Measurements from ENCODE around the gene SLC25A15.
"Not testable (repeated sequence)": the region's sequence is repeated elsewhere in the genome, so short reads cannot be mapped to it uniquely, and the experiment has no call there.

SLC25A15 gene

DNA sequence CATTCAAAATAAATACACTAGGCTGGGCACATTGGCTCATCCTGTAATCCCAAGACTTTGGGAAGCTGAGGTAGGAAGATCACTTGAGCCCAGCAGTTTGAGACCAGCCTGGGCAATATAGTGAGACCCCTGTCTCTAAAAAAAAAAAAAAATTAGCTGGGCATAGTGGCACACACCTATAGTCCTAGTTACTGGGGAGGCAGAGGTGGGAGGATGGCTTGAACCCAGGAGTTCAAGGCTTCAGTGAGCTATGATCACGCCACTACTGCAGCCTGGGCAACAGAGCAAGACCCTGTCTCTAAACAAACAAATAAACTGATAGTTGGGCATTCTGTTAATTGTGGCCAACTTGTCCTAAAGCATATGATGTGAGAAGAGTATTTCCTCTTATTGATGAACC lies 6.4 kb upstream of the SLC25A15 start:
- DNase-seq = not testable (repeated sequence)

DNA sequence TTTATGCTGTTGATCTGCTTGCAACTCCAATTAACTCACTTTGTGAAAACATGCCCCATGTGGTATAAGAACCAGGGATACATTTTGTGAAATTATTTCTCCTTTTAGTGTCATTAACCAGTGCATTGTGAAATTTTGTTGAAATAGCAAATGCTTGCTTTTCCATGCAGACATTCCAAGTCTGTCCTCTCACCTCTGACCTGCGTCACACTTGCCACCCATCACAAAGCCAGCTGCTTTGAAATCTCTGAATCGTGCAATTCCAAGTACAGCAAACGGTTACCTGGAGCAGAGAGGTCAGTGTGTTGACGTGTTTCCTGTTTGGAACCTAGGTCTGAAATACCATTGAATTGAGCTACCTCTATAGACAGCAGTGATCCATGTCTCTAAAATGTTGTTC lies 4.9 kb upstream of the SLC25A15 start:
- DNase-seq = no peak

- DNase-seq = no peak
Measured at GRCh38 chr13:40786568-40786996, 2.8 kb upstream of the SLC25A15 start.

- no peak for DNase-seq
Measured at GRCh38 chr13:40787062-40787461, 2.3 kb upstream of the SLC25A15 start.

GRCh38 chr13:40788540-40789274 lies 704 bp upstream of the SLC25A15 start:
- not testable (repeated sequence) for DNase-seq

DNA sequence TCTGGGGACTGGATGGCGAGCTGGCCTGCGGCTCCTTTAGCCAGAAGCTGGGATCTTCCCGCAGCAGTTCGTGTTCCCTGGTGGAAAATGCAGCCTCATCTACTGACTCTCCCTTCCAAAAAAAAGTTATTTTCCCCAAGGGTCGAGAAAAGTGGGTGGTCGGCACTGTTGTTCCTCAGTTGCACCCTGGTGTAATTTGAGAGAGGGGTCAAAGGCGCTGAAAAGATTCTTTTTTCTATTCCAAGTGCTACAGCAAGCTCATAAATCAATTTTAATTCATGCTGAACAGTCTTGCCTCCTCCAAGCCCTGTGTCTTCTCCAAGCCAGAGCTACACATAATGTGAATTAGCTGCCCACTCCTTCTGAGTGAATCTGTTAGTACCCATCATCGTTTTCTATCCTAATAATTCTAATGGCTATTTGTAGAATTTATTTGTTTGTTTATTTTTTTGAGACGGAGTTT lies 774 bp downstream of the SLC25A15 start:
- no peak for DNase-seq

GRCh38 chr13:40792284-40793051 lies 3.1 kb downstream of the SLC25A15 start:
- no peak for DNase-seq

DNA sequence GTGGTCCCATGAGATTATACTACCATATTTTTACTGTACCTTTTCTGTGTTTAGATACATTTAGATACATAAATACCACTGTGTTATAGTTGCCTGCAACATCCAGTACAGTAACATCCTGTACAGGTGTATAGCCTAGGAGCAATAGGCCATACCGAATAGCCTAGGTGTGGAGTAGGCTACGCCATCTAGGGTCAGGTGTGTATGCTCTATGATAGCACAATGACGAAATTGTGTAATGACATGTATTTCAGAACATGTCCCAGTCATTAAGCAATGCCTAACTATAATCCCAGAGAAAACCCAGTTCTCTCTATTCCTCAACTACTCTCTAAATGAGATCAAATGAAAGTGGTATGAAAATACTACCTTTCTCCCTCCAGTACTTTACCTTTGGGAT lies 3.9 kb downstream of the SLC25A15 start:
- no peak for DNase-seq

DNA sequence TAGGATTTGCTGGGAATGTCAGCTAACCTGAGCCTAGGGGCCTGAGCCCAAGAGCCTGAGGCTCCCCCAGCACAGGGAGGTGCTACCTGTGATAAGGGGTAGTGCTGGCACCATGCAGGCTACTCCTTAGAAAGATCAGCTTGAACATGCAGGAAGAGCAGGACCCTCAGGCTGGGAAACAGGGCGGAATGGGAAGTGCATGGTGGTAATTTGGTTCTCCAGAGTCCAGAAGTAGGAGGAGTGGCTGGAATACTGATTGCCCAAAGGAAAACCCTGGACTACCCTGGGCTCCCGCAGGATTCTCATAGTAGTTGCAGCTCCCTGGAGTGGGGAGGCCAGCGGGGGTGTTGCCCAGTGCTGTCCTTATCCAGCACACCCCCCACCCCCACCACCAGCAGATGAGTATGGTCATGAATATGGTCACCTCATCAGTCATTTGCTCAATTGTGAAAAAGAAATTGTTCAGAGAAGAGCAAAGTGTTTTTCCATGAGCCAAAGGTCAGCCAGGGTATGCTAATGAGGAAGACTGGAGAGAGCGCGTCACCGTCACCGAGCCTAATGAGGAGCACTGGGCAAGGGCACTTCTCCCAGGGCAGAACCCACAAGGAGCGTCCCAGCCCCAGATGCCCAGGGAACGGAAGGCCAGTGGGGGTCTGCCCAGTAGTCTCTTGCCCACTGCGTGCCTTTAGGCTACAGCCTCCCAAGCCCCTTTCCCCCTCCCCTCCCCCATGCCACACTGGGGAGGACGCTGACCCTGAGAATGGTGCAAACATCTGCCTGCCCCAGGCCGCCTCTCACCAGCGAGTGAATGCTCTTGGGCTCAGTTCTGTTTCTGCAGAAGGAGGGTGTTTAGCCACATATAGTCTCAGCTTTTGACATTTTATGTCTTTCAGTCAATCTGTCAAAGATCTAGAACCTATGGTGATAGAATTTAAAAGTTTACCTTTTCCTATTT lies 5.3 kb downstream of the SLC25A15 start:
- DNase-seq = no peak

DNA sequence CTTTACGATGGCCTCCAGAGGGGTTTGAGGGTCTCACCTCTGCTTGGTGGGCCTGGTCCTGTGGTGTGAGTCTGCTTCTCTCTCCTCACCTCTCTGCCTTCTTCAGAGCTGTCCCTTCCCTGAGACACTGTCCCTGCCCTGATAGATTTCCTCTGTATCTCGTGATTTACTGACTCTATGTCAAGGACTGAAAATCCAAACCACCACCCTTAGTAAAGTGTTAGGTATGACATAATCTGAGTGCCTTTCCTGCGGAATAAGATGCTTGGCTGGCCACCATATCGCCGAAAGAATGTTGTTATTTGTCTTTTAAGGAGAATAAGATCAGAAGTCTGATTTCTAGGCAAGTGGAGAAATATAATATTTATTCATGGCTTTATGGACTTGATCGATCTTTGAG lies 7.2 kb downstream of the SLC25A15 start:
- DNase-seq = no peak

DNA sequence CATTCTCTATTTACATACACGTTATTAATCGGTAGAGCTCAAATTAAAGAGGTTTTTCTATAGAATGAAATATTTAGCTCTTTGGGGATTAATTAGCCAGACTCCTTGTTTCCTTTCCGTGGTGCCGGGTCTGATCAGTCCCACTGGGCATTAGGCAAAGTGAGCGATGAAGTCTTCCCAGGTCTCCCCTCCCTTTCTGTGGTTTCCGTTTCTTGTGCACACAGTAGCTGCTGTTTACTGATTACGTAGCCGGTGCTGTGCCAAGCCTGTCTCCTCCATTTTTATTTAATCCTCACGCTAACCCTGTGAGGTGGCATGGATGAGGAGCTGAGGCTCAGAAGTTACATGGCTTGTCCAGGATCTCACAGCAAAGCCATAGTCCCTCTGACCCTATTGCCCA lies 9.0 kb downstream of the SLC25A15 start:
- DNase-seq = no peak

GRCh38 chr13:40799508-40799907 lies 10.1 kb downstream of the SLC25A15 start:
- DNase-seq = no peak

DNA sequence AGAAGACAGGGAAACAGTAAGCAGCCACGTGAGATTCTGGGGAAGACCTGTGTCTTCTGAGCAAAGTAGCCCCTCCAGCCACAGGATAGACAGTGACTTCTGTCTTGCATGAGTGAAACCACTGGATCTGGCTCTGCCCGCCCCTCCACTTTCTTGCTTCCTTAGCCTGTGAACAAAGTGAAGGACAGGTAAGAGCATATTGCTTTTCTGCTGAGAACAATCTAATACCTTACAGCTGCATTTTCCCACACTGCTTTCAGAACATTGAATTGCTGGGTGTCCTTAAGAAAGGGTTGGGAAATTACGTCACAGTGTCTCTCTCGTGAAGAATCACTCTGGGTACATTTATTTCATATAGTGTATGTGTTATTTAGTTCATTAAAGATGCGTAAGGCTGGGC lies 11.1 kb downstream of the SLC25A15 start:
- no peak for DNase-seq

GRCh38 chr13:40801255-40802217 lies 12.1 kb downstream of the SLC25A15 start:
- no peak for DNase-seq

- DNase-seq = no peak
Measured at GRCh38 chr13:40803316-40803715, 13.9 kb downstream of the SLC25A15 start.

GRCh38 chr13:40806241-40806640 lies 16.8 kb downstream of the SLC25A15 start:
- DNase-seq = no peak

DNA sequence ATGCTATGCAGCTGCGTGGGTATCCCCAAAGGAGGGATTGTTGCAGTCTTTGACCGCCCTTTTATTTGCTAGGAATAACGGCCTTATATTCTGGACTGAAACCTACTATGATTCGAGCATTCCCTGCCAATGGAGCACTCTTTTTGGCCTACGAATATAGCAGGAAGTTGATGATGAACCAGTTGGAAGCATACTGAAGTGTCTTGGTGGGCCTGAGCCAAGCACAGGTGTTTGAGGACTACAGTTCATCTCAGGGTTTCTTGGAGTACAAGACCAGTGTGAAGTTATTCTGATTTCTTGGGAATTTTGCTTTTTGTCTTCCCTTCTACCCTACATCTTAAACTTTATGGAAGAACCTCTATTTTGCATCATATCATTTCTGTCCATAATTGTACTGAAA lies 20.1 kb downstream of the SLC25A15 start:
- no peak for DNase-seq

- no peak for DNase-seq
Measured at GRCh38 chr13:40812102-40812501, 22.7 kb downstream of the SLC25A15 start.

- no peak for DNase-seq
Measured at GRCh38 chr13:40812724-40813445, 23.5 kb downstream of the SLC25A15 start.

DNA sequence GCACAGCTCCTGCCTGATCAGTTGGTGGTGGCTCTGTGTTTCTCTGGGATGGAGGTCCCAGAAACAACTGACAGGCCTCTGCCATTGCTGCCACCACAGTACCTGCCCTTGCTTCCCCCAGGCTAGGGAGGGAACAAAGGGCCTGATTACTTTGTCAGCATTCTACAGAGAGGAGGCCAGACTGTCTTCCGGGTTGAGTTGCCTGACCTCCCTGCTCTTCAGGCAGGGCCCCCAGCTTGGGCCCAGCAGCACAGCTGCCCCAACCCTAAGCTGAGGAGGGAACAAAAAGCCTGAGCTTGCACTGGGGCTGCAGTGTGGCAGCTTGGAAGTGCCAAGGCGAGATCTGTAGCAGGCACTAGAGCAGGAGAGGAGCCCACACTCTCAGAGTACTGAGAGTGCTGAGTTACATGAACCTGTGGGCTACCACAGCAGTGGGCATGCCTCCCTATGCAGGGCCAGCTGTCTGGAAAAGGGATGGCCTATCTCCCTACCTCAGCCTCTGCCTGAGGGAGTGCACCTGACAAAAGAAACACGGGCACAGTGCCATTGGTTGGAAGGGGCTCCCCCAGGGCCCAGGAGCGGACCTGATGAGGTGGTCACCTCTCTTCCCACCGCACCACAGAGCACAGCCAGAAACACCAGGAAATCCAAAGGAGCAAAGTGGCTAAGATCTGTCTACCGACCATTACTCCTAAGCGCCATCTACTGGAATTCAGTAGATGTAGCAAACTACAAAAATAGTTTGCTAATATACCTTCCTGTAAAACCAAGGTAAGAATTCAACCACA lies 24.4 kb downstream of the SLC25A15 start:
- no peak for DNase-seq
